ENCODE measurements around the gene PWWP2A.

DNA sequence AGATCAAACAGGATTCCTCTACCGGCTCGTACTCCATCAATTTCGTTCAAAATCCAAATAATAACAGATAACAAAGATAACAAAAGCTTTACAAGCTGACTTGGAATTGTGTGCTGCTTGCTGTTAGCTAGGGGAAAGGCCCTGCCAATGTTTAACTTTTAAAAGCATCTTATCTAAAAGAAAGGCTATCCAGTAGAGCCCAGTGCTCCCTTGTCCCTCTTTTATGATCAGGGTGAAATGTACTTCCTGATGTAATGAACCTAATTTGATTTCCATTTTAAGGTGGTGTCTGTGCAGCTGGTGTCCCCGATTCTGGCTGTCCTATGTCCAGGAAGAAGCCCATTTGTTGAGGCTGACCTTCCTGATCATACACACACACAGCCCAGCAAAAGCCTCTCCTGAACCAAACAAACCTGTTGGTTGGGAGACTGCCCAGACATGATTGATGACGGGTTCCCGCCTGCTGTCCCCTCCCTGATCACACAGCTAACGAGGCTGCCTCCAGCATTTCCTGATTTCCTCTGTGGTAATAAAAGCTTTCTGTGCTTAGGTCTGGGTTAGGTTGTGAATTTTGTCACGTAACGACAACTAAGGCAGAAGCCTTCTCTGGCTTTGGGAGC, 54.1 kb downstream of the PWWP2A start:
- TF ChIP-seq, protein P1, sequence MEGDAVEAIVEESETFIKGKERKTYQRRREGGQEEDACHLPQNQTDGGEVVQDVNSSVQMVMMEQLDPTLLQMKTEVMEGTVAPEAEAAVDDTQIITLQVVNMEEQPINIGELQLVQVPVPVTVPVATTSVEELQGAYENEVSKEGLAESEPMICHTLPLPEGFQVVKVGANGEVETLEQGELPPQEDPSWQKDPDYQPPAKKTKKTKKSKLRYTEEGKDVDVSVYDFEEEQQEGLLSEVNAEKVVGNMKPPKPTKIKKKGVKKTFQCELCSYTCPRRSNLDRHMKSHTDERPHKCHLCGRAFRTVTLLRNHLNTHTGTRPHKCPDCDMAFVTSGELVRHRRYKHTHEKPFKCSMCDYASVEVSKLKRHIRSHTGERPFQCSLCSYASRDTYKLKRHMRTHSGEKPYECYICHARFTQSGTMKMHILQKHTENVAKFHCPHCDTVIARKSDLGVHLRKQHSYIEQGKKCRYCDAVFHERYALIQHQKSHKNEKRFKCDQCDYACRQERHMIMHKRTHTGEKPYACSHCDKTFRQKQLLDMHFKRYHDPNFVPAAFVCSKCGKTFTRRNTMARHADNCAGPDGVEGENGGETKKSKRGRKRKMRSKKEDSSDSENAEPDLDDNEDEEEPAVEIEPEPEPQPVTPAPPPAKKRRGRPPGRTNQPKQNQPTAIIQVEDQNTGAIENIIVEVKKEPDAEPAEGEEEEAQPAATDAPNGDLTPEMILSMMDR (IDR thresholded peaks at IDR 0.05; ENCODE audit: low read length), result no peak
- TF ChIP-seq EZH2phosphoT487 (IDR thresholded peaks at IDR 0.05; ENCODE audit: low read length), result no peak

Data from MM.1S (cell line).